ENCODE results near the gene NLRC4. TPM values are rescaled to one million over a fixed set of nuclear protein-coding genes. Genes with fewer than 3 reads are reported as not detected.
"Not testable (repeated sequence)": the region's sequence is repeated elsewhere in the genome, so short reads cannot be mapped to it uniquely, and the experiment has no call there.

The NLRC4 gene
- total RNA-seq, 1 donor from 2014 or later: 0.70 TPM

DNA sequence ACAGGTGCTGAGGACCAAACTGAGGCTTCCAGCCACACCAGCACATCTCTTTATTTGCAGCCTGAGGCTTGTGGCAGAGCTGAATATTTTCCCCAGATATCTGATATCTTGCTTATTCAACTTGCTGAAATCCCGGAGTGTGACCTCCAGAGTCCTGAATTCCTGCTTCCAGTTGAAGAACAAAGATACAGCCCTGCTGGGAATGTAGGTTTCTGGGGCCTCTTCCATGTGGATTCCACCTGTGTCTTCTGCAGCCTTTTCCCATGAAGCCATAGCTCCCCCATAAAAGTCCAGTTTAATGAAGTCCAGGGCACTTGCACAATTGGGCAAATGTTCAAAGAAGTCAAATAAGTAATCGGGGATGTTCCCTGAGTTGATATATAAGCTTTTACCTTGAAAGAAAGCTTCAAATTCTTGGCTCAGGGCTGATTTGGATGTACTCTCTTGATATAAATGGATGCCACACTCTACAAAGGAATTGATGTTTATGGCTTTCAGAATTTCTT, 14.9 kb downstream of the NLRC4 start:
- ATAC-seq (no peak), DNase-seq (ENCODE audit: low spot score) (no peak)

- ATAC-seq (no peak), DNase-seq (ENCODE audit: low spot score) (no peak)
Measured at GRCh38 chr2:32248299-32248698, 16.4 kb downstream of the NLRC4 start.

DNA sequence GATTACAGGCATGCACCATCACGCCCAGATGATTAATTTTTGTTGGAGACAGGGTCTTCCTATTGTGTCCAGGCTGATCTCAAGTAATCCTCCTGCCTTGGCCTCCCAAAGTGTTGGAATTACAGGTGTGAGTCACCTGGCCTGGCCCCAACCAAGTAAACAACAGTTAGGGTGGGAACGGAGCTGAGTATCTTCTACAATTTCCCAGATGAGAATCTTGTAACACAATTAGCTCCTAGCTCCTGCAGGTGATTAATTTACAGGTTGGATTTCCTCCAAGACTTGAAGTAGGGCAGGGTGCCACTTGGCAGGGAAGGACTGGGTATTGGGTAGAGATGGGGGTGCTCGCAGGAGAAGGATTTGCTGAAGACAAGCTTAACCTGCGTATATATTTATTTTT, 17.8 kb downstream of the NLRC4 start:
- no peak for DNase-seq (ENCODE audit: low spot score)
- no peak for ATAC-seq

DNA sequence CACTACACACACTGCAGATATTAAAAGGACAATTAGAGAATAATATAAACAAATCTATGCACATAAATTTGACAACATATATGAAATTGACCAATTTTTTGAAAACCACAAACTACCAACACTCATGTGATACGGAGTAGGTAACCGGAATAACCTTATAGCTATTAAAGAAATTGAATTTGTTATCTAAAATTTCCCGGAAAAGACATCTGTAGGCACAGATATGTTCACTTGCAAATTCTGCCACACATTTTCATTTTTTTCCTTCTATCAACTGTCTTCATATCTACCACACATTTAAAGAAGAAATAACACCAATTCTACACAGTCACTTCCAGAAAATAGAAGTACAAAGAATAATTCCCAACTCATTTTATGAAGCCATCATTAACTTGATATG, 22.4 kb downstream of the NLRC4 start:
- DNase-seq (ENCODE audit: low spot score) (no peak), ATAC-seq (no peak)

GRCh38 chr2:32237996-32238395, 26.7 kb downstream of the NLRC4 start:
- ATAC-seq: no peak
- no peak for DNase-seq (ENCODE audit: low spot score)

- ATAC-seq (no peak), DNase-seq (ENCODE audit: low spot score) (no peak)
Measured at GRCh38 chr2:32237488-32237887, 27.2 kb downstream of the NLRC4 start.

DNA sequence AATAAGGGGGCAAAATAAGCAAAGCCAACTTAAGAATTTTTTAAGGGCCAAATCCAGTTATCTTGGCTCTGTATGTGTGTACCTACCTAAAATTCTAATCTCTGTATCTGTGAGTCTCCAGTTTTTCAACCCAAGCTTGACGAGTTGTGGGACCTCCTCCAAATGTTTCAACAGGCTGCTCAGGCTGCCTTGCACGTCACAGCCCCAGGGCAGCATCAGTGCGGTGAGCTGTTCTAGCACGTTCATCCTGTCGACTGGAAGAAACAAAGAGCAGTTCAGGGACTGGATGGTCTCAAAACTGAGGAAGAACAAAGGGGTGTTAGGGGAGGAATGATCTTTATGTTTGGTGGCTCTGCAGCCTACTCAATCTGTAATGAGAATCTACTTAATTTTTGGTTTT, 29.4 kb downstream of the NLRC4 start:
- ATAC-seq: no peak
- DNase-seq (ENCODE audit: low spot score): no peak

DNA sequence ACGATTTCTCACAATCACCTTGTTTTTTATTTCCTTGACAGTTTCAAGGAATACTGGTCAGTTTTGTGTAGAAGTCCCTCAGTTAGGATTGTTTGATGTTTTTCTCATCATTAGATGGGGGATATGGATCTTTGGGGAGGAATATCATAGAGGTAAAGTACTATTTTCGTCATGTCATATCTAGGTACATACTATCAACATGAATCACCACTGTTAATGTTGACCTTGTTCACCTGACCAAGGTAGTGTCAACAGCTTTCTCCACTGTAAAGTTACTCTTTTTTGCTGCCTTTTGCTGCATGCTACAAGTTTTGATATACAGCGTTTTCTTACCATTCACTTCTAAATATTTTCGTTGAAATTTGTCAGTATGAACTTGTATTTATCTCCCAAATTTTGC, 32.7 kb downstream of the NLRC4 start:
- DNase-seq (ENCODE audit: low spot score) (no peak), ATAC-seq (no peak)

DNA sequence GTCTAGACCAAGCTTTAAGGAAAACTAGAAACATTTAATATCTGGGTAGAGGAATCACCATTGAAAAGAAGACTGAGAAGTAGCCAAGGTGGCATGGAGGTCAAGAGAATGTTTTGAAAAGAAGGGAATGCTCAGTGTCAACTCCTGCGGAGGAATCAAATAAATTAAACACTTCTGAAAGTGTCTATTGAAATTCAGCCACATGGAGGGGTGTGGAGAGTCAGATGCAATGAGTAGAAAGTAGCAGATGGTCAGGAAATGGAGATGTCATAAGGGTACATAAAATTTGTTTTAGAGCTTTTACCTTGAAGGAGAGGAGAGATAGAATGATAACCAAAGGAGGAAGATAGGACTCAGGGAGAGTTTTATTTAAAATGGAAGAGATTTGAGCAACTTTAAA, 35.1 kb downstream of the NLRC4 start:
- ATAC-seq (no peak), DNase-seq (ENCODE audit: low spot score) (no peak)

DNA sequence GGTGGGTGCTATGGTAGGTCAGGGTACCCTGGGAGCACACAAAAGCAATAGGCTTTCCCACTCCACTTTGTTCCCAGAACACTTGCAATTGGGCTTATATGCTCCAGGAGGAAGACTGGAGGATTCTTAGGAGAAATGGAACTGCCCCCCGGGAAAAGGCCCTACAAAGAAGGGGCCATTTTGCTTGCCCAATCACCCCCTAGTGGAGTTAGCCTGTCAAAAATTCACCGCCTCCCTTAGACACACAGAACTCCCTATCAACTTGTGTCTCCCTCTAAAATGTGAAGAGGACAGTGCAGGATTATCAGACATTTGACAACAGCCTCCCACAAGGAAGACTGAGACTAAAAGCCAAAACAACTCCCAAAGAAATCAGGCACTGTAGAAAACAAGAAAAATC, 36.5 kb downstream of the NLRC4 start:
- ATAC-seq: no peak
- no peak for DNase-seq (ENCODE audit: low spot score)

DNA sequence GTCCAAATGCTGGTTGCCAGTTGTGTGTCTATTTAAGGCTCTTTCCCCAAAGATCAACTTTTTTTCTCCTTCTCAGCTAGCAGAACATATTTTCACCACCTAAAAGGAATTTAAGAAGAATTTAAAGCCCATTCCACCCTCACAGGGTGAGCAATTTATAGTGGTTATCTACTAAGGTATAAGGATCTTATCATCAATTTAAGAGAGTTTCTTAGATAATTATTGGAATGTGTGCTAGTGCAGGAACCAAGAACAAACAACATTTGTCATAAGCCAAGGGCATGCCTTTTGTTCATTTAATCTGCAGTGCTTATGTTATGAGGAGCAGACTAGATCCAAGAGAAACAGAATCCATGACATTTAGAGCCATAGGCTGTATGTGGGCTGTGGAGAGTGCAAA, 37.2 kb downstream of the NLRC4 start:
- DNase-seq (ENCODE audit: low spot score): no peak

GRCh38 chr2:32222966-32223365, 41.7 kb downstream of the NLRC4 start:
- DNase-seq (ENCODE audit: low spot score): no peak
- no peak for ATAC-seq

More for the DNA sequence above, 37.2 kb downstream of the NLRC4 start:
- no peak for ATAC-seq

GRCh38 chr2:32220445-32220844, 44.2 kb downstream of the NLRC4 start:
- no peak for ATAC-seq

DNA sequence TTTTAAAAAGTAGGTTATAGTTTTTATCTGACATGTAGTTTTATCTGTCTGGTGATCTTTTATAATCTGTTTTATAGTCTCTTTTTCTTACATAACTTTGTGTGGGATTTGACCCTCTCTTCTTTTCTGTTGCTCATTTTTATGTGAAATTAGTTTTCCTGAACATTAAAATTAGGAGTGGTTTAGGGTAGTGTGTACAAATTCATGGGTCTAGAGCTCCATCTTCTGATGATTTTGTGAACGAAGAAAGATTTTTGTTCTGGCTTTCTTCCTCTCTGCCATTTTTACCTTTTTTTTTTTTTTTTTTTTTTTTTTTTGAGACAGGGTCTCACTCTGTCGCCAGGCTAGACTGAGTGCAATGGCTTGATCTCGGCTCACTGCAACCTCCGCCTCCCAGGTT, 52.4 kb downstream of the NLRC4 start:
- no peak for DNase-seq (ENCODE audit: low spot score)
- ATAC-seq: no peak

More at GRCh38 chr2:32220445-32220844, 44.2 kb downstream of the NLRC4 start:
- DNase-seq (ENCODE audit: low spot score): no peak

GRCh38 chr2:32210767-32211408, 53.8 kb downstream of the NLRC4 start:
- no peak for ATAC-seq
- DNase-seq (ENCODE audit: low spot score): no peak

DNA sequence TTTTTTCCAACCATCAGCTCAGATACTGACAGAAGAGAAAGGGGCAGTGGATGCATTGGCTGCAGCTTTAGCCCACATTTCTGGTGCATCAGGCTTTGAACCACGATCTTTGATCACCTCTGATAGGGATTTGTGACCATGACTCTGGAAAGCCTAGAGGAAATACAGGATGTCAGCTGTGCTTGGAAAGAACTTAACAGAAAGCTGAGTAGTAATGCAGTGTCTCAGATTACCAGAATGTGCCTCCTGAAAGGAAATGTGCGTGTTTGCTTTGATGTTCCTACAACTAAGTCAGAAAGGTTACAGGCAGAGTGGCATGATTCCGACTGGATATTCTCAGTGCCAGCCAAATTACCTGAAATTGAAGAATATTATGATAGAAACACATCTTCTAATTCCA, 61.3 kb downstream of the NLRC4 start:
- not testable (repeated sequence) for ATAC-seq

DNA sequence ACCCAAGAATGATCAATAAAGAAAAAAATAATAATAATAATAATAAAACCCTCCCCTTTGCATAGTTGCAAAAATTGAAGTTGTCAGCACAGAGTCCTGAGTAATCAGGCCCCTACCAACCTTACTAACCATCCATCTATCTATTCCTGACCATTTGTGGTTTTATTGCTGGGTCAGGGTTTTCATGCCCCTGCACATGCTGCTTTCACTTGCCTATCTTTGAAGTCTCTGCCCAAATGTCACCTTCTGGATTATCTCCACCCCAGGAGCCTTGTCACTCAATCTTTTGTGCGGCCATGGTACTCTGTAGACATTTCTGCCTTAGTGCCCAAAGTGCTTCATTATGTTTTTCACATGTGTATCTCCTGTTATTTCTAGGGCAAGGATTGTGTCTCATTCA, 63.9 kb downstream of the NLRC4 start:
- DNase-seq (ENCODE audit: low spot score) (no peak), ATAC-seq (no peak)

More for the DNA sequence above, 61.3 kb downstream of the NLRC4 start:
- DNase-seq (ENCODE audit: low spot score): not testable (repeated sequence)

DNA sequence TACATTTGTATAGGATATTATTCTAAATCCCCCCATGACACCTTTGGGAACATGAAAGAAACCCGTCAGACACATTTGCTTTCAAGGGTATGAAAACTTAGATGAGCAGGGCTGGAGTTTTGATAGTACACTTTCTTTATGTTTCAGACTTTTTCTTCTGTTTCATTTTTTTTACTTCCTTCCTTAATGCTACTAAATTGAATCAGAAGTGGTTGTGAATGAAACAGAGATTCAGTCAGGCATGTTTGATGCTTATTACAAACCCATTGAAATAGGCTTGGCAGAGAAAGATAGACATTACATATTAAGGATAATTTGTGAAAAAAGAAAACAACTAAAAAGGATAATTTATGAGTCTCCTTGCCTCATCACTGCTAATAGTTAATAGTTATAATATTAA, 72.3 kb downstream of the NLRC4 start:
- no peak for DNase-seq (ENCODE audit: low spot score)
- no peak for ATAC-seq

DNA sequence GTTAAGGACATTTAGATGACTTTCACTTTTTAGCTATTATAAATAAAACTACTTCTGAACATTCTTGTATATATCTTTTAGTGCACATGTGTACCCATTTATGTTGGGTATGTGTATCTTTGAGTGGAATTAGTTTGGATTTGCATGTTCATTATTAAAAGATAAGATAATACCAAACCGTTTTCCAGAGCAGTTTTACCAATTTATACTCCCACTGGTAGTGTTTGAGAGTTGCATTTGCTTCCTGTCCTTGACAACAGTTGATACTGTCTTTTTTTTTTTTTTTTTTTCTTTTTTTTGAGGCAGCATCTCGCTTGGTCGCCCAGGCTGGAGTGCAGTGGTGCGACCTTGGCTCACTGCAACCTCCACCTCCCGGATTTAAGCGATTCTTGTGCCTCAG, 75.7 kb downstream of the NLRC4 start:
- no peak for DNase-seq (ENCODE audit: low spot score)
- ATAC-seq: no peak

GRCh38 chr2:32182667-32183066, 82.0 kb downstream of the NLRC4 start:
- DNase-seq (ENCODE audit: low spot score) (no peak), ATAC-seq (no peak)

Measured in left lobe of liver (tissue), 2 donors.